Fibroblast of lung (primary cell): ENCODE measurements around the gene PCDH1.

Experiments
- CTCF ChIP-seq, 2 donors: IDR thresholded peaks in 1 of 2; conservative IDR thresholded peaks in 1 of 2; 1 replicate in 1 of 2; 2 replicates in 1 of 2; pipeline ENCODE4 v1.5.1; 2011 to 2012; ENCODE audit warnings: low read length in 2 of 2, control low read depth in 1 of 2, inconsistent platforms in 1 of 2, low read depth in 1 of 2, mild to moderate bottlenecking in 1 of 2
- EZH2 ChIP-seq: IDR thresholded peaks from 2 replicates; pipeline ENCODE4 v1.5.1; 2012; ENCODE audit warnings: low read length, control low read depth, mild to moderate bottlenecking; ENCODE audit errors: missing control alignments

- TF ChIP-seq CTCF (conservative IDR thresholded peaks at IDR 0.05 in 1 of 2, IDR thresholded peaks at IDR 0.05 in 1 of 2; ENCODE audit: low read depth in 1 of 2, low read length in 2 of 2) (no peak), EZH2 (no peak)
Measured at GRCh38 chr5:141920771-141921170, 42.6 kb upstream of the PCDH1 start.
